HepG2 (cell line): ENCODE results near the gene BTF3L4. TPM values are rescaled to one million over a fixed set of nuclear protein-coding genes. Genes with fewer than 3 reads are reported as not detected.

Experiments used
- CSRNP1 ChIP-seq: sonication (generic); formaldehyde crosslinking; IDR thresholded peaks from 2 replicates; pipeline ENCODE4 v1.8.1; 2023; ENCODE audit warnings: mild to moderate bottlenecking, missing genetic modification reagents
- DMTF1 ChIP-seq: sonication (generic); formaldehyde crosslinking; IDR thresholded peaks from 2 replicates; pipeline ENCODE4 v1.4.0; 2020; ENCODE audit warnings: mild to moderate bottlenecking, missing genetic modification reagents
- HINFP ChIP-seq: sonication (generic); formaldehyde crosslinking; IDR thresholded peaks from 2 replicates; pipeline ENCODE4 v1.4.0; 2020; ENCODE audit warnings: low read depth, mild to moderate bottlenecking, missing genetic modification reagents
- HOXD1 ChIP-seq: sonication (generic); formaldehyde crosslinking; IDR thresholded peaks from 2 replicates; pipeline ENCODE4 v1.5.0; 2020; ENCODE audit warnings: missing genetic modification reagents
- NBN ChIP-seq: fragments of 450-650 bp; conservative IDR thresholded peaks from 2 replicates; pipeline ENCODE4 v1.6.1; 2017
- NR3C1 ChIP-seq: sonication (generic); formaldehyde crosslinking; IDR thresholded peaks from 2 replicates; pipeline ENCODE4 v1.4.0; 2020; ENCODE audit warnings: missing genetic modification reagents
- TAF1 ChIP-seq: sonication (generic); formaldehyde crosslinking; IDR thresholded peaks from 2 replicates; pipeline ENCODE4 v1.4.0; 2020; ENCODE audit warnings: missing genetic modification reagents
- TEF ChIP-seq: sonication (generic); formaldehyde crosslinking; IDR thresholded peaks from 2 replicates; pipeline ENCODE4 v1.5.0; 2020; ENCODE audit warnings: missing genetic modification reagents
- ZFP90 ChIP-seq: sonication (generic); formaldehyde crosslinking; IDR thresholded peaks from 2 replicates; pipeline ENCODE4 v1.8.0; 2022; ENCODE audit warnings: missing genetic modification reagents, mild to moderate bottlenecking, inconsistent platforms, borderline replicate concordance
- ZNF142 ChIP-seq: sonication (generic); formaldehyde crosslinking; IDR thresholded peaks from 2 replicates; pipeline ENCODE4 v1.4.0; 2020; ENCODE audit warnings: missing genetic modification reagents
- ZNF557 ChIP-seq: sonication (generic); formaldehyde crosslinking; IDR thresholded peaks from 2 replicates; pipeline ENCODE4 v1.4.0; 2020; ENCODE audit warnings: missing genetic modification reagents
- ZNF580 ChIP-seq: IDR thresholded peaks from 2 replicates; pipeline ENCODE4 v1.6.1; 2016; ENCODE audit warnings: low read depth, borderline replicate concordance
- ZNF614 ChIP-seq: IDR thresholded peaks from 2 replicates; pipeline ENCODE4 v1.6.1; 2018; ENCODE audit warnings: missing biosample characterization, missing genetic modification reagents, inconsistent platforms, borderline replicate concordance
- polyA plus RNA-seq, 8 experiments: library from polyadenylated mRNA; depleted of rRNA in 3 of 8; stranded (reverse) in 7 of 8; unstranded in 1 of 8; fragments of >200 nt; fragmentation: Illumina TruSeq in 4 of 8; extraction: Trizol in 4 of 8; gene quantifications; 2 replicates each; pipeline versions ENCODE4 v1.2.1 to v1.2.3, GENCODE V29; 2011 to 2016; ENCODE audit warnings: low read depth in 4 of 8, missing spikeins in 1 of 8, mixed read lengths in 1 of 8; ENCODE audit not compliant: insufficient read depth in 1 of 8
- total RNA-seq, 5 experiments: library from RNA; depleted of rRNA; stranded (reverse); fragments of >200 nt; fragmentation: Illumina TruSeq; extraction: Trizol; gene quantifications; 2 replicates each; pipeline ENCODE4 v1.2.3, GENCODE V29; 2016; ENCODE audit warnings: low read depth in 1 of 5

The BTF3L4 gene
- total and polyA plus RNA-seq, 2 of the 13 experiments (the other 11 are each of a cell fraction or from before 2014, with no cell fraction given): 59.0 to 74.3 TPM

GRCh38 chr1:52054496-52055065 is 1.5 kb upstream of the BTF3L4 start (continued):
- TF ChIP-seq ZNF142 (CRISPR knock-in tag) (peak; percentile 12; the same call in 1 of the 2 replicates), HOXD1 (CRISPR knock-in tag) (0 out of 2 replicates have a peak, but pooled peaks have one; percentile 16), CSRNP1 (CRISPR knock-in tag) (no peak), ZFP90 (CRISPR knock-in tag) (no peak), DMTF1 (CRISPR knock-in tag) (no peak), HINFP (CRISPR knock-in tag) (no peak), NR3C1 (no peak), ZNF614 (no peak), TAF1 (CRISPR knock-in tag) (no peak), ZNF557 (no peak), TEF (peak; percentile 45; the same call in 1 of the 2 replicates), NBN (no peak), ZNF580 (CRISPR knock-in tag) (no peak)
